ENCODE data around the gene LYL1. TPM values are rescaled to one million over a fixed set of nuclear protein-coding genes. Genes with fewer than 3 reads are reported as not detected.
A peak's percentile ranks its signal among the peaks of the same experiment; 100 is the strongest.

The LYL1 gene
- total and polyA plus RNA-seq, 2 of the 13 experiments (the other 11 are each of a cell fraction or from before 2014, with no cell fraction given), result 0.75 to 0.92 TPM

- TF ChIP-seq ZNF747 (CRISPR knock-in tag; IDR thresholded peaks at IDR 0.05; ENCODE audit: borderline replicate concordance) (peak; percentile 75; the same call in 1 of the 2 replicates), ATAD3A (CRISPR knock-in tag; IDR thresholded peaks at IDR 0.05) (no peak), YEATS4 (CRISPR knock-in tag; IDR thresholded peaks at IDR 0.05; ENCODE audit: borderline replicate concordance) (peak; percentile 61; the same call in 1 of the 2 replicates), ARID2 (CRISPR knock-in tag; IDR thresholded peaks at IDR 0.05; ENCODE audit: borderline replicate concordance) (0 out of 2 replicates have a peak, but pooled peaks have one; percentile 83), ZNF782 (CRISPR knock-in tag; IDR thresholded peaks at IDR 0.05; ENCODE audit: borderline replicate concordance) (no peak), ZNF773 (CRISPR knock-in tag; IDR thresholded peaks at IDR 0.05; ENCODE audit: borderline replicate concordance) (no peak), PHF8 (CRISPR knock-in tag; IDR thresholded peaks at IDR 0.05) (peak; percentile 77; the same call in 1 of the 2 replicates), EZH2 (conservative IDR thresholded peaks at IDR 0.05; ENCODE audit: low read depth, low read length) (no peak), ZNF382 (CRISPR knock-in tag; IDR thresholded peaks at IDR 0.05; ENCODE audit: borderline replicate concordance) (no peak), MZF1 (CRISPR knock-in tag; IDR thresholded peaks at IDR 0.05; ENCODE audit: borderline replicate concordance) (no peak), ZBTB25 (CRISPR knock-in tag; IDR thresholded peaks at IDR 0.05) (peak; percentile 94), SKI (IDR thresholded peaks at IDR 0.05; ENCODE audit: partially characterized antibody) (peak; percentile 94), ZNF720 (CRISPR knock-in tag; IDR thresholded peaks at IDR 0.05) (no peak), ZNF761 (CRISPR knock-in tag; conservative IDR thresholded peaks at IDR 0.05) (0 out of 2 replicates have a peak, but pooled peaks have one; percentile 71), MED13 (CRISPR knock-in tag; IDR thresholded peaks at IDR 0.05) (no peak; the same call in 1 of the 2 replicates), NAIF1 (CRISPR knock-in tag; IDR thresholded peaks at IDR 0.05; ENCODE audit: borderline replicate concordance) (peak; percentile 73; the same call in 1 of the 2 replicates), MBNL3 (CRISPR knock-in tag; conservative IDR thresholded peaks at IDR 0.05) (no peak), SRSF4 (IDR thresholded peaks at IDR 0.05; ENCODE audit: low read depth, low read length, poor library complexity, severe bottlenecking) (no peak), ZBTB3 (CRISPR knock-in tag; IDR thresholded peaks at IDR 0.05; ENCODE audit: borderline replicate concordance, low read depth) (no peak; the same call in 1 of the 2 replicates)
- TF ChIP-seq, protein P1, sequence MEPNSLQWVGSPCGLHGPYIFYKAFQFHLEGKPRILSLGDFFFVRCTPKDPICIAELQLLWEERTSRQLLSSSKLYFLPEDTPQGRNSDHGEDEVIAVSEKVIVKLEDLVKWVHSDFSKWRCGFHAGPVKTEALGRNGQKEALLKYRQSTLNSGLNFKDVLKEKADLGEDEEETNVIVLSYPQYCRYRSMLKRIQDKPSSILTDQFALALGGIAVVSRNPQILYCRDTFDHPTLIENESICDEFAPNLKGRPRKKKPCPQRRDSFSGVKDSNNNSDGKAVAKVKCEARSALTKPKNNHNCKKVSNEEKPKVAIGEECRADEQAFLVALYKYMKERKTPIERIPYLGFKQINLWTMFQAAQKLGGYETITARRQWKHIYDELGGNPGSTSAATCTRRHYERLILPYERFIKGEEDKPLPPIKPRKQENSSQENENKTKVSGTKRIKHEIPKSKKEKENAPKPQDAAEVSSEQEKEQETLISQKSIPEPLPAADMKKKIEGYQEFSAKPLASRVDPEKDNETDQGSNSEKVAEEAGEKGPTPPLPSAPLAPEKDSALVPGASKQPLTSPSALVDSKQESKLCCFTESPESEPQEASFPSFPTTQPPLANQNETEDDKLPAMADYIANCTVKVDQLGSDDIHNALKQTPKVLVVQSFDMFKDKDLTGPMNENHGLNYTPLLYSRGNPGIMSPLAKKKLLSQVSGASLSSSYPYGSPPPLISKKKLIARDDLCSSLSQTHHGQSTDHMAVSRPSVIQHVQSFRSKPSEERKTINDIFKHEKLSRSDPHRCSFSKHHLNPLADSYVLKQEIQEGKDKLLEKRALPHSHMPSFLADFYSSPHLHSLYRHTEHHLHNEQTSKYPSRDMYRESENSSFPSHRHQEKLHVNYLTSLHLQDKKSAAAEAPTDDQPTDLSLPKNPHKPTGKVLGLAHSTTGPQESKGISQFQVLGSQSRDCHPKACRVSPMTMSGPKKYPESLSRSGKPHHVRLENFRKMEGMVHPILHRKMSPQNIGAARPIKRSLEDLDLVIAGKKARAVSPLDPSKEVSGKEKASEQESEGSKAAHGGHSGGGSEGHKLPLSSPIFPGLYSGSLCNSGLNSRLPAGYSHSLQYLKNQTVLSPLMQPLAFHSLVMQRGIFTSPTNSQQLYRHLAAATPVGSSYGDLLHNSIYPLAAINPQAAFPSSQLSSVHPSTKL (CRISPR knock-in tag; IDR thresholded peaks at IDR 0.05), result peak; percentile 76
- TF ChIP-seq, protein P2, sequence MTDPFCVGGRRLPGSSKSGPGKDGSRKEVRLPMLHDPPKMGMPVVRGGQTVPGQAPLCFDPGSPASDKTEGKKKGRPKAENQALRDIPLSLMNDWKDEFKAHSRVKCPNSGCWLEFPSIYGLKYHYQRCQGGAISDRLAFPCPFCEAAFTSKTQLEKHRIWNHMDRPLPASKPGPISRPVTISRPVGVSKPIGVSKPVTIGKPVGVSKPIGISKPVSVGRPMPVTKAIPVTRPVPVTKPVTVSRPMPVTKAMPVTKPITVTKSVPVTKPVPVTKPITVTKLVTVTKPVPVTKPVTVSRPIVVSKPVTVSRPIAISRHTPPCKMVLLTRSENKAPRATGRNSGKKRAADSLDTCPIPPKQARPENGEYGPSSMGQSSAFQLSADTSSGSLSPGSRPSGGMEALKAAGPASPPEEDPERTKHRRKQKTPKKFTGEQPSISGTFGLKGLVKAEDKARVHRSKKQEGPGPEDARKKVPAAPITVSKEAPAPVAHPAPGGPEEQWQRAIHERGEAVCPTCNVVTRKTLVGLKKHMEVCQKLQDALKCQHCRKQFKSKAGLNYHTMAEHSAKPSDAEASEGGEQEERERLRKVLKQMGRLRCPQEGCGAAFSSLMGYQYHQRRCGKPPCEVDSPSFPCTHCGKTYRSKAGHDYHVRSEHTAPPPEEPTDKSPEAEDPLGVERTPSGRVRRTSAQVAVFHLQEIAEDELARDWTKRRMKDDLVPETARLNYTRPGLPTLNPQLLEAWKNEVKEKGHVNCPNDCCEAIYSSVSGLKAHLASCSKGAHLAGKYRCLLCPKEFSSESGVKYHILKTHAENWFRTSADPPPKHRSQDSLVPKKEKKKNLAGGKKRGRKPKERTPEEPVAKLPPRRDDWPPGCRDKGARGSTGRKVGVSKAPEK (CRISPR knock-in tag; IDR thresholded peaks at IDR 0.05; ENCODE audit: borderline replicate concordance), result no peak
These were observed 47.7 kb upstream of the LYL1 start, which contains the start of the genes IER2 and STX10 (continued) for GRCh38 chr19:13150187-13150930.
